ENCODE data around the gene COQ4.
A peak's percentile ranks its signal among the peaks of the same experiment; 100 is the strongest.
"Not testable (repeated sequence)": the region's sequence is repeated elsewhere in the genome, so short reads cannot be mapped to it uniquely, and the experiment has no call there.

The COQ4 gene

DNA sequence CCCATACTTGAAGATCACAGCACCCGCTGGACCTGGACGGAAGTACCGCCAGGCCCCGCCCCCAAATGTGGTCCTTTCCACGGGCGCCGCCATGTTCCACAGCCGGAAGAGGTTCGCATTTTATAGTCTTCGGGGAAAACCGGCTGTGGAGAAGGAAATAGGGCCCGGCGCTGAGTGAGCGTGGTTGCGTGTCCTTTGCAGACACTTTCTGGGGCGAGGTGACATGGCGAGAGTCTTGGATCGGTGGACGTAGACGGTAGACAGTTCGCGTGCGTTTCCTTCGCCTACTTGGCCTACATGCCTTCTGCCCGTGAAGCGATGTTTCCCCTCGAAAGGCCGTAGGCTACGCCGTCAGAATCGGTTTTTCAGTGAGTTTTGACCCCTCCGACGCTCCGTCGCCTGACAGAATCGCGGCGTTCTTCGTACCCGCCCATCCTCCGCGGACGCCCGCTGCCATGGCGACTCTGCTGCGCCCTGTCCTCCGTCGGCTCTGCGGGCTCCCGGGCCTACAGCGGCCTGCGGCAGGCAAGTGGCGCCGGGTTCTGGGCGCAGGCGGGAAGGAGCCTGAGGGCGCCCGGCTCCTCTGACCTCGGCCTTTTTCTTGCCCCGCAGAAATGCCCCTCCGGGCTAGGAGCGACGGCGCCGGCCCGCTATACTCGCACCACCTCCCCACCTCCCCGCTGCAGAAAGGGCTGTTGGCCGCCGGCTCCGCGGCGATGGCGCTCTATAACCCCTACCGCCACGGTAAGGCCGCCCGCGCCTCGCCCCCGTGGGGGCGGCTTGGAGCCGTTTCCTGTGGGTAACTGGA is at the start of gene COQ4, which contains the start of gene TRUB2:
Gene COQ4, plus strand, starts transcription at position 436 of the 808 bp plus-strand sequence. Its CDS starts 20 bp downstream, at position 456.
Gene TRUB2, minus strand, starts transcription at position 44 of the 808 bp plus-strand sequence. Its CDS starts 39 bp downstream, at position 5.
- DNase-seq (ENCODE audit: low spot score): peak; percentile 92

DNA sequence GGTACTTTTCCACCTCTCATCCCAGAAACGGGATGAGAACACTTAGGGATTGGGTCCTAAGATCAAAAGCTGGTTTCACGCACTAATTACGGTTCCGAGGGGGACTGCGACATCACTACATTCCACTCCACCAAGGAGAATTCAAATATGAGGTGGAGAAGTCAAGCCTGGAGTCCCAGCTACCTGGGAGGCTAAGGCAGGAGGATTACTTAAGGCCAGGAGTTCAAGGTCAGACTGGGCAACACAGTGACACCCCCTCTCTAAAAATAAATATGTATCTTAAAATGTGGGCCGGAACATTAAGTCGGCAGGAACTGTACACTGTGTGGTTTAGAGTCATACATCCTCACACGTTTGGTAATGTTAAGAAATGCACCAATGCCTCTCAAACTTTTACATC is 48.4 kb upstream of the COQ4 start:
- DNase-seq (ENCODE audit: low spot score): no peak

DNA sequence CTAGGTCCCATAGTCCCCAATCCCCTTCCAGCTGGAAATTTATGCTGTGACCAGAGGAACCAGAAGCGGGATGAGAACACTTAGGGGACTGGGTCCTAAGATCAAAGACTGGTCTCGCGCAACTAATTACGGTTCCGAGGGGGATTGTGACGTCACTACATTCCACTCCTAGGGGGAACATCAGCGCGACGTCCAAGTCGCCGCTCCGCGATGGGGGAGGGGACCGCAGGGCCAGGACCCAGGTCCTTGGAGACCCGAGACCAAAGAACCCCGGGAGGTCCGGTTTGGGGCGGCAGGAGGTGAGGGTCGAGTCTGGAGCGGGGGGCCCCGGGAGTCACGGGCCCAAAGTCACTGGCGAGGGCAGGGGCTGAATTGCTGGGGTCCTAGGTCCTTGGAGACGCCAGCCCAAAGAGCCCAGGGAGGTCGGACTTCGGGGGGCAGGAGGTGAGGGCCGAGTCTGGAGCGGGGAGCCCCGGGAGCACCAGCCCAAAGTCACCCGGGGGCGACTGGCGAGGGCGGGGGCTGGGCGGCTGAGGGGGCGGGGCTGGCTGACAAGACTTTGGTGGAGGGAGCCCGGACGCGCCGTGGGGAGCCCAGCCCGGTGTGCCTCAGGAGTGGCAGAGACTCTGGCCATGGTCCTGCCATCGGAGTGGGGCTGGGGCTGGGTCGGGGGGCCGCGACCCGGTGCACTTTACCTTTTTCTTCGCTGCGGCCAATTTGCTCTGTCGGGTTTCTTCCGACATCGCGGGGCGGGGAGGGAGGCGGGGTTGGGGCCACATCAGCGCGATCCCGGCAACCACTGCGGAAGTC is 47.2 kb upstream of the COQ4 start, which contains the start of gene GOLGA2:
Gene GOLGA2, minus strand, starts transcription at position 810 of the 810 bp plus-strand sequence. Its CDS starts 31 bp downstream, at position 779.
- no peak for DNase-seq (ENCODE audit: low spot score)

DNA sequence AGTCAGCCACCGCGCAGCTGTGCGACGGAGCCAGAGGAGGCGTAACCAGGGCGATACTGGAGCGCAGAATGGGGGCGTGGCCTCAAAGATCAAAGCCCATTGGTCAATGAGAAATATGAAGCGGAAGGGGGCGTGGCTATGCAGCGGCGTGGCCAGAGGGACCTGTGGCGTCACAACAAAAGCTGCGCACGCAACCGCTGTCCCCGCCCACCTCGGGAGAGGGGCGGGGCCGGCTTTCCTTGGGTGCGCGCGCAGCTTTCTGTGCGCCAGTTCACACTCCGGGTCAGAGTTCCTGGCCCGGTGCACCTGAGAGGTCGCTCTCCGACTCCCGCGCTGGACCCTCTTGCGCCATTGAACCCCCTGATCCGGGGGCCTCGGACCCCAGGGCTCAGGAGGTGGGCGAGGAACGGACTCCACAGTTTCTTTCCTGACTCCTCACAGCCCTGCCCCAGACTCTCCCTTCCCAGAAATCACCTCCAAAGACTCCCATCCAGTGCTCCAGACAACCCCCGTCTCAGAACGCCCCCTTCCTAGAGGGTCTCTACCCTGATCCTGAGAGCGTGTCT is 46.5 kb upstream of the COQ4 start, which contains the start of gene SWI5:
Gene SWI5, plus strand, starts transcription at position 269 of the 566 bp plus-strand sequence.
- peak; percentile 100 for DNase-seq (ENCODE audit: low spot score)

DNA sequence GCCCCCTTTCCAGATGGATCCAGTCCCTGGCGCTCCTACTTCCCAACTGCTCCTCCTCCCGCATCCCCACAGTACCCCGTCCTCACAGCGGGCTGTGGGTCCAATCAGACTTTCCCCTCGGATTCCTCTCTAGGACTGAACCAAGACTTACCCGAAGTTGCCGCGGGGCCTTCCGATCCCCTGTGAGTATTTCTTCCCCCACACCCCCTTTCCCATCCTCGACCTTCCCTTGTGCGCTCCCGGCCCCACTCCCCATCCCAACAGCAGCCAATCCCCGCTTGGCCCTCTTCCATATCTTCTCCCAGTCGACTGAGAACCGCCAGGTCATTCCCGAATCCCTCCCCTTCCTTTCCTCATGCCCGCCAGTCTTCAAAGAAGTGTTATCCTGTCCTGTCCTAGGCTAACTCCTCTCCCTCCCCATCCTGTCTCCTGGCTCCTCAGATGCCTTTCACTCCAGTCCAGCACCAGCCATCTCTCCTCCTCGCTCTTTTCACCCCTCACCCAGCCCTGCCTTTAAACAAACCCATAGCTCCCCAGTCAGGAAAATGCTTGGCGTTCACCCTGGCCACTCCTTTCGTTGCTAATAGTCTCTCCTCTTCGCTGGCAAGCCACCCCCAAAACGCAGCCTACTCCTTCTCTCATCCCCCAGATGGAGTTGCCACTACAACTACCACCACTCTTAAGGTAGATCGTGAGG is 45.9 kb upstream of the COQ4 start:
- no peak for DNase-seq (ENCODE audit: low spot score)

DNA sequence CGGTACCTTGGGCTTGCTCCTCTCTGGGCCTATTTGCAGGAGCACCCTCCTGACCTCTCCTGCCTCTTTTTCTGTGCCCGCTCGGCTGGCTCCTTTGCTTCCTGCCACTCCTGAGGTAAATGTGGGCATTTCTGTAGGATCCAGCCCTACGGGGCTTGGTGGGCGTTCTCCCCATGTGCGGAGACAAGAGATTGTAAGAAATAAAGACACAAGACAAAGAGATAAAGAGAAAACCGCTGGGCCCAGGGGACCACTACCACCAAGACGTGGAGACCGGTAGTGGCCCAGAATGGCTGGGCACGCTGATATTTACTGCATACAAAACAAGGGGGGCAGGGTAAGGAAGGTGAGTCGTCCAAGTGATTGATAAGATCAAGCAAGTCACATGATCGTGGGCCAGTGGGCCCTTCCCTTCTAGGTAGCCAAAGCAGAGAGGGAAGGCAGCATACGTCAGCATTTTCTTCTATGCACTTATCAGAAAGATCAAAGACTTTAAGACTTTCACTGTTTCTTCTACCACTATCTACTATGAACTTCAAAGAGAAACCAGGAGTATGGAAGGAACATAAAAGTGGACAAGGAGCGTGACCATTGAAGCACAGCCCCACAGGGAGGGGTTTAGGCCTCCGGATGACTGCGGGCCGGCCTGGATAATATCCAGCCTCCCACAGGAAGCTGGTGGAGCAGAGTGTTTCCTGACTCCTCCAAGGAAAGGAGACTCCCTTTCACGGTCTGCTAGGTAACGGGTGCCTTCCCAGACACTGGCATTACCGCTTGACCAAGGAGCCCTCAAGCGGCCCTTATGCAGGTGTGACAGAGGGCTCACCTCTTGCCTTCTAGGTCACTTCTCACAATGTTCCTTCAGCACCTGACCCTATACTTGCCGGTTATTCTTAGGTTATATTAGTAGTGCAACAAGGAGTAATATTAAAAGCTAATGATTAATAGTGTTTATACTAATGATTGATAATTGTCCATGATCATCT is 43.3 kb upstream of the COQ4 start:
- not testable (repeated sequence) for DNase-seq (ENCODE audit: low spot score)

DNA sequence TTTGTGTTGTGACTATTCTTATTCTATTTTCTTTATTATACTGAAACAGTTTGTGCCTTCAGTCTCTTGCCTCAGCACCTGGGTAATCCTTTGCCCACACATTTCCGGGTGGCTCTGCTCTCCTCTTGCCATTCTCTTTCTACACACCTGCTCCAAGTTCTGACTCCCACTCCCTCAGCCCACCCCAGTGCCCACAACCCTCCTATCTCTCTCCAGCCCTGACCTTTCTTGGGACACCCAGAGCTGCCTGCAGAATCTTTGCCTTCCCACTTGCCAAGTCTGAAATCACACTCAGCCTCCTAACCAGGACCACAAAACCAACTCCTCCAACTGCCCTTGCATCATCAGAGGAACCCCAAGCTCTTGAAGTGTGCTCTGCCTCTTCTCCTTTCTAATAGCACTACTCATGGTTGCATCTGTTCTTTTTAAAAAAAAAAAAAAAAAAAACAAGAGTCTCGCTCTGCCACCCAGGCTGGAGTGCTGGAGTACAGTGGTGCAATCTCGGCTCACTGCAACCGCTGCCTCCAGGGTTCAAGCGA is 42.5 kb upstream of the COQ4 start:
- no peak for DNase-seq (ENCODE audit: low spot score)

DNA sequence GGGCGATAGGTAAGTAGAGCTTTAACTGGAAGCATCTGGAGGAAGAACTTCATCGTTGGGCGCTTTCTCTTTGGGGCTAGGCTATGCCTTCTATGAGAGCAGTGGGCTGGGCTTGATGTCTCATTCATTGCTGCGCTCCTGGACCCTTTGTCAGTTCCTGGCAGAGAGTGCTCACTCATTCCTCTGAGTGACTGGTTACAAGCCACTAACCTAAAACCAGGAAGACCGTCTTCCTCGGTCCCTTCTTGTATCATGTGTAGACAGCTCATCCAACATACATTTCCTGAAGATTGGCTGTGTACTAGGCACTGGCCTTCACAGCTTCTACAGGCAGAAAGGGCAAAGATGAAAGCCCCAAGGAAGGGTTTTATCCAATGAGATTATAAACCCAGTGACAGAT is 40.1 kb upstream of the COQ4 start:
- DNase-seq (ENCODE audit: low spot score): no peak

DNA sequence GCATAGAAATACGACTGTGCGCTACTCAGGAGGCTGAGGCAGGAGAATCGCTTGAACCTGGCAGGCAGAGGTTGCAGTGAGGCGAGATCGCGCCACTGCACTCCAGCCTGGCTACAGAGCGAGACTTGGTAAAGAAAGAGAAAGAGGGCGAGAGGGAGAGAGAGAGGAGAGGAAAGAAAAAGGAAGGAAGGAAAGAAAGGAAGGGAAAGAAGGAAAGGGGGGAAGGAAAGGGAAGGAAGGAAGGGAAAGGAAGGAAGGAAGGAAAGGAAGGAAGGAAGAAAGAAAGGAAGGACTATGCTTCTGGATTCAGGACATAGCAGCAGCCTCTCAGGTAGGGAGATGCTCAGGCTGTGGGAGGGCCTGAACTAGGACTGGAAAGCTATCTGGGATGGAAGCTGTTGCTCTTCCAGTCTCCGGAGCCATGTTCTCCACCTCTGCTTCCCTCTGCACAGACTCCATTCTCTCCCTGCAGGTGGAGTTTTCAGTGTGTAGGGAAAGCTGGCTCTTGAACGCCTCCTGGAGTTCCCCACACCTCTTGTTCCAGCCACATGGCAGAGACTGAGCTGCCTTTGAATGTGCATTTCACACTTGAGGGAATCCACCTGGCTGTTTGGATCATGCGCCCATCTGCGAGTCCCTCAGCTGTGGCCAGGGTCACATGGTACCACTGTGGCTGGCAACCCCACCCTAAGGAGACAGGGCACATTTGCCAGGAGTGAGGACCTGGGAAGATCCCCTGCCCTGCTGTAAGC is 37.4 kb upstream of the COQ4 start:
- no peak for DNase-seq (ENCODE audit: low spot score)

DNA sequence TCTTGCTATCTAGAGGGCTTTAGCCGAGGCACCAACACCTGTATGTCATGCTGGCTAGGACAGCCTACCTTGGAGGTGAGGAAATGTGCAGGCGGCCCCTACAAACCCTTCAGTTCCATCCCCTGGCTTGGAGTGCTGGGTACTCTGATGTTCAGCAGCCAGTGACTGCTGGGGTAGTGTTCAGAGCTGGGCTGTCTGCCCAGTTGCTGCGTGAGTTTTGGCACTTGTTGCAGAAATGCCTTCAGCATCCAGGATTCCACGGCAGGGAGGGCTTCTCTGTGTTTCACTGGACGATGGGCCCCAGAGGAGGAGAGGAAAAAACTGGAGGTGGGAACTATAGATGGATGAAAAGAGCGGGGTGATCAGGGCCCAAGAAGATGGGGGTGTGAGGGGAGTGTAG is 36.2 kb upstream of the COQ4 start:
- no peak for DNase-seq (ENCODE audit: low spot score)

DNA sequence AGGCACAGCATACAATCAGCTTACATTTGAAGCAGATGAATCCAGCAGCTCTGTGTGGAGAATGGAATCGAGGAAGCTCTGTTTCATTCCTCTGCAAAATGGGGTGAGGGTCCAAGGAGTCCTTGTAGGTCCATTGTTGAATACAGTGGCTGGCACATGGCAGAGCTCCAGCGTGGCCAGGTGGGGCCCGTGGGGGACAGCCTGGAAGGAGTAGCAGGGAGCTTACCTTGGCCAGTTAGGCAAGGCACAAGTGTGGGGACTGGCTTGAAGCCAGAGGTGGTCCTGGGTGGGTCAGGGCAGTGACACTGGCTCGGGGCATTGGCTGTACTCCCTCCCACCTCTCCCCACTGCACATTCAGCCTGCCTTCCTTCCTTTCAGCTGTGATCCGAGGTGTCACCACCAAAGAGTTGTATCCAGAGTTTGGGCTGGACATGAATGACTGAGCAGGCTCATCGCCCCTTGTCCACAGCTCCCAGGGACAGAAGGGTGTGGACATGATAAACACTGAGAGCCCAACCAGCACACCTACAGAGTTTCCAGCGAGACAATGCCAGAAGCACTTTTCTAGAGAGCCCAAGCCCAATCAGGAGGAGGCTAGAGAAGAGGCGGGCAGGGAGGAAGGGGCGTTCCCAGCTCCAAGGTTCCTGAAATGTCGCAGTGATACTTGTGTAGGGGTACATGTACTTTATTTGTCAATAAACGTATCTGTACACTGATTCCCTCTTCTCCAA is 34.2 kb upstream of the COQ4 start:
- DNase-seq (ENCODE audit: low spot score): no peak

DNA sequence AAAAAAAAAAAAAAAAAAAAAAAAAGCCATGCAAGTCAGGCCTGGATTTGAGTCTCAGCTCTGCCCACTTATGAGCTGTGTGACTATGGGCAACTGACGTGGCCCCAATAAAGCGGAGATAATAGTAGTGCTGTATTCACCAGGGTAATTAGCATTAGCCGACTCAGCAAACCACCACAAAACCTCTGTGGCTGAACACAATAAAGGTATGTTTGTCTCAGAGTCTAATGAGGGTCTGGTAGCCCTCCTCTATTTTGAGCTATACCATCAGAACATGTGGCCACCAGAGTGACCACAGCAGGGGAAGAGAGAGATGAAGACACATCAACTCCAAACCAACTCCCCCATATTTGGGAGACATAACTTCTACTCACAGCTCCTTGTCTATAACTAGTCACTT is 30.6 kb upstream of the COQ4 start:
- DNase-seq (ENCODE audit: low spot score): no peak

DNA sequence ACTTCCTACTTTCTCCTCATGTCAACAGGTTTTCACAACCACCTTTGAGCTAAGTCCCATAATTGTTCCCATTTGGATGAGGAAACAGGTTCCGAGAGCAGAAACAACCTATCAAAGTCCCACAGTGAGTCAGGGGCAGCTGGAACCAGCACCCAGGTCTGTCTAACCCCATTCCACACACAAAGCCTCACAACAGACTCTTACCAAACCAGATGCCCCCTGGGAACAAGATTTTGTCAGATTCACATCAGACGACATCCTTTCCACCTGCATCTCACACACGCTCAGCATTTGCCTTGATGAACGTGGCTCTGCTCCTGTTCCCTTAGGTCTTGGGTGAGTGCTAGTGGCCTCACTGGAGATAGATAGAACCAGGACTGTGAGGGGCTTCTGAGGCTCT is 29.5 kb upstream of the COQ4 start:
- no peak for DNase-seq (ENCODE audit: low spot score)

DNA sequence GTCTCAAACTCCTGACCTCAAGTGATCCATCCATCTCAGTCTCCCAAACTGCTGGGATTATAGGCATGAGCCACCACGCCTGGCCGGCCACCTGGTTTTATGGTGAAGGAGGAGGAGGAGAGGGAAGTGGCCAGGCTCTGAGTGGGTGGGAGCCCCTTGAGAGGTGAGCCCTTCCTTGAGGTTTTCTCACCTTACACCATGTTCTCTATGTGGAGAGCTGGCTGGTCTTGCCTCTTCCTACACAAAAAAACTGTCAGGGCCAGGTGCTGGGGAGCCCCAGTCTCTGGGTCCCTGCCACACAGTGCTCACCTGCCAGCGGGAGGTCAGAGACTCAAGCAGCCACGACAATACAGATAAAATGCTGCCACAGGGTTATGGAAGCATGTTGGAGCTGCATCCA is 28.5 kb upstream of the COQ4 start:
- no peak for DNase-seq (ENCODE audit: low spot score)

DNA sequence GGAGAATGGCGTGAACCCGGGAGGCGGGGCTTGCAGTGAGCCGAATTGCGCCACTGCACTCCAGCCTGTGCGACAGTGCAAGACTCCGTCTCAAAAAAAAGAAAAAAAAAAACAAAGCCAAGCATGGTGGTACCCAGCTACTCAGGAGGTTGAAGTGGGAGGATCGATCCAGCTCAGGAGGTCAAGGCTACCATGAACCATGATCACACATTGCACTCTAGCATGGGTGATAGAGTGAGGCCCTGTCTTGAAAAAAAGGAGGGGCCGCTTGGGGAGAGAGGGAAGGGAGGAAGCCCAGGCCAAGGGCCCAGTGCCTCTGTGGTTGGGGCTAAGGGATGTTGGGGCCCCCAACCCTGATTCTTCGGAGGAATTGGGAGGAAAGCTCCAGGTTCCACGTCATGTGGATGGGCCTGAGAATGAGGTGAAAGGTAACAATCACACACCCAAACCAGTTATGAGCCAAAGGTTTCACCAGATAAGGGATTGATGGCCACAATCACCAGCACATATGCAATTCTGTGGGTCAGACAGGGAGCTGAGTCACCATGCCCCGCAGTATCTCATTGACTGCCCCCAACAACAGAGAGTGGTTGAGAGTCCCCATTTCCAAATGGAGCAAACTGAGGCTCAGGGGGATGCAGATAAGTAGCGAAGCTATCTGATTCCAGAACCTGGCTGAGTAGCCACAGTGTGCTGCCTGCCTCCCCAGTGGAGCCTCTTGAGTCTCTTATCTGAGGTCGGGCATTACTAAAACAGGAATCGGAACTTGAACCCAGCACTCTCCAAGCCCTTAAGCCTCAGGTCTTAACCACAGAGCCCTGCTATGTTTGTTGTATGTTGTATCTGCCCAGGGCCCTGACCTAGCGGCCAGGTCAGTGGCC is 26.1 kb upstream of the COQ4 start:
- no peak for DNase-seq (ENCODE audit: low spot score)

DNA sequence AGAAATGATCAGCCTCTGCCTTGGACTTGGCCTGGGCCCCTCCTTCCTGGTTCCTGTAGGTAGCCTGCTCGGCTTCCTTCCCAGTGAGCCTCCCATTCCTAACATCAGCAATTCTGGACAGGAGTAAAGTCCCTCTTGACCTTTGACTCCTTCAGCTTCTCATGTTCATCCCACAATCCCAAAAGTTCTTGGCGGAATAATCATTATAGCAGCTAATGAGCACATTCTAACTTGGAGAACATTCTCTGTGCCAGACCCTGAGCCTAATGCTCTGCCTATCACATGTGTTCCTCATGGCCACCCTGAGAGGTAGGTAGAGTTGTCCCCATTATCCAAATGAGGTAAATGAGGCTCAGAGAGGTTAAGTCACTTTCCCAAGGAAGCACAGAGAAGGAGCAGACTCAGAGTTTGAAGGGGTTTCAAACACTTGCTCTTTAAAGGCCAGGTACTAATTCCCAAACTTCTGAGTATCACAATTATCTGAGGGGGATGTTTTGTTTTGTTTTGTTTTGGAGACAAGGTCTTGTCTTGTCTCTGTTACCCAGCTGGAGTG is 25.3 kb upstream of the COQ4 start:
- no peak for DNase-seq (ENCODE audit: low spot score)
